Endothelial cell of umbilical vein (primary cell): Measurements from ENCODE around the gene SRCIN1. TPM values are rescaled to one million over a fixed set of nuclear protein-coding genes. Genes with fewer than 3 reads are reported as not detected.

Experiments
- BruUV-seq: library from RNA; stranded (reverse); fragments of 400-500 nt; replicated peaks from 2 replicates; lab custom pipeline; 2021; lab: Mats Ljungman, UMichigan
- CTCF ChIA-PET: fragments of 300-600, 350-600 bp; sonication (Branson Sonifier 250); formaldehyde crosslinking; loops from one replicate; lab custom pipeline; 2021; ENCODE audit warnings: antibody characterized with exemption, inconsistent platforms; lab: Charles Lee
- POLR2A ChIA-PET: fragments of 300-600, 350-600 bp; sonication (Branson Sonifier 250); formaldehyde crosslinking; loops from one replicate; lab custom pipeline; 2021; ENCODE audit warnings: antibody characterized with exemption, inconsistent platforms; lab: Charles Lee
- DNase-seq: peaks from one replicate; pipeline ENCODE4 v3.0.0-alpha.2; 2011; ENCODE audit warnings: low read depth, low spot score
- FAIRE-seq: peaks from 2 replicates; lab custom pipeline; 2011; peaks lifted over from hg19 to GRCh38; lab: Jason Lieb, UNC
- H2AFZ ChIP-seq: 2 replicates; pipeline ENCODE4 v1.6.0; 2012; ENCODE audit warnings: low read depth, low read length, control low read depth, inconsistent platforms
- H3K27ac ChIP-seq: 2 replicates; pipeline ENCODE4 v1.5.1; 2011; ENCODE audit warnings: low read depth, mild to moderate bottlenecking, control low read depth, low read length, moderate library complexity; ENCODE audit not compliant: insufficient read depth
- H3K27me3 ChIP-seq, 2 experiments: 2 replicates each; pipeline versions ENCODE4 v1.6.0 to v1.6.1; 2011; ENCODE audit warnings: low read length in 2 of 2, mixed read lengths in 1 of 2; ENCODE audit not compliant: control insufficient read depth in 2 of 2, insufficient read depth in 2 of 2
- H3K36me3 ChIP-seq, 2 experiments: 2 replicates in 1 of 2; 3 replicates in 1 of 2; pipeline ENCODE4 v1.5.1; 2011; ENCODE audit warnings: low read length in 2 of 2, mild to moderate bottlenecking in 1 of 2, moderate library complexity in 1 of 2; ENCODE audit not compliant: control insufficient read depth in 2 of 2, insufficient read depth in 2 of 2; ENCODE audit errors: extremely low read depth in 1 of 2
- H3K4me1 ChIP-seq: 3 replicates; pipeline ENCODE4 v1.5.1; 2011; ENCODE audit warnings: mild to moderate bottlenecking, low read length; ENCODE audit not compliant: control insufficient read depth, insufficient read depth; ENCODE audit errors: extremely low read depth
- H3K4me2 ChIP-seq: 2 replicates; pipeline ENCODE4 v1.6.1; 2011; ENCODE audit warnings: low read length, control low read depth, mixed read lengths; ENCODE audit not compliant: insufficient read depth
- H3K4me3 ChIP-seq, 3 experiments: fragments of 200-600 bp in 1 of 3; sonication (generic), shearing (Covaris generic) in 1 of 3; replicated peaks in 1 of 3; 2 replicates each; pipeline ENCODE4 v1.5.1; 2011 to 2016; ENCODE audit warnings: control low read depth in 3 of 3, low read length in 3 of 3, mild to moderate bottlenecking in 2 of 3, inconsistent platforms in 1 of 3, low read depth in 1 of 3, moderate library complexity in 1 of 3; ENCODE audit not compliant: insufficient read depth in 1 of 3
- H3K79me2 ChIP-seq: 2 replicates; pipeline ENCODE4 v1.6.0; 2012; ENCODE audit warnings: low read length, inconsistent platforms; ENCODE audit not compliant: control insufficient read depth, insufficient read depth
- H3K9ac ChIP-seq: replicated peaks from 2 replicates; pipeline ENCODE3; 2011; ENCODE audit warnings: low read length, control low read depth; ENCODE audit not compliant: insufficient read depth; ENCODE audit errors: extremely low read depth
- H3K9me1 ChIP-seq: replicated peaks from 3 replicates; pipeline ENCODE4 v1.6.0; 2011; ENCODE audit warnings: mild to moderate bottlenecking, low read length; ENCODE audit not compliant: control insufficient read depth, insufficient read depth; ENCODE audit errors: extremely low read depth
- H3K9me3 ChIP-seq: replicated peaks from 2 replicates; pipeline ENCODE4 v1.5.1; 2012; ENCODE audit warnings: low read length, inconsistent platforms; ENCODE audit not compliant: control insufficient read depth, insufficient read depth
- H4K20me1 ChIP-seq: replicated peaks from 2 replicates; pipeline ENCODE3; 2011; ENCODE audit warnings: mild to moderate bottlenecking, low read length; ENCODE audit not compliant: control insufficient read depth, insufficient read depth; ENCODE audit errors: extremely low read depth
- CTCF ChIP-seq, 2 donors: IDR thresholded peaks; 1 replicate in 1 of 2; 2 replicates in 1 of 2; pipeline ENCODE4 v1.5.1; 2011; ENCODE audit warnings: low read length in 2 of 2, mild to moderate bottlenecking in 2 of 2, moderate library complexity in 2 of 2, control low read depth in 1 of 2, inconsistent platforms in 1 of 2, low read depth in 1 of 2; ENCODE audit not compliant: insufficient read depth in 1 of 2; ENCODE audit errors: extremely low read depth in 1 of 2
- EZH2 ChIP-seq: IDR thresholded peaks from 2 replicates; pipeline ENCODE4 v1.6.1; 2012; ENCODE audit warnings: borderline replicate concordance, low read depth, mild to moderate bottlenecking, moderate library complexity, low read length, inconsistent platforms; ENCODE audit not compliant: severe bottlenecking
- FOS ChIP-seq: IDR thresholded peaks from 2 replicates; pipeline ENCODE4 v1.6.1; 2011; ENCODE audit warnings: mild to moderate bottlenecking, low read length, moderate library complexity, borderline replicate concordance; ENCODE audit not compliant: insufficient read depth
- GATA2 ChIP-seq: IDR thresholded peaks from 2 replicates; pipeline ENCODE4 v1.7.0; 2011; ENCODE audit warnings: low read depth, mild to moderate bottlenecking, moderate library complexity, mixed read lengths, low read length; ENCODE audit not compliant: insufficient read length, insufficient read depth
- JUN ChIP-seq: IDR thresholded peaks from 2 replicates; pipeline ENCODE4 v1.6.1; 2011; ENCODE audit warnings: borderline replicate concordance, low read depth; ENCODE audit not compliant: insufficient read length, insufficient read depth
- MAX ChIP-seq: IDR thresholded peaks from 2 replicates; pipeline ENCODE4 v1.6.1; 2011; ENCODE audit not compliant: insufficient read depth, insufficient read length
- MYC ChIP-seq: IDR thresholded peaks from one replicate; pipeline ENCODE4 v1.6.1; 2011; ENCODE audit warnings: mild to moderate bottlenecking, low read depth, low read length
- POLR2A ChIP-seq: IDR thresholded peaks from 2 replicates; pipeline ENCODE4 v1.6.1; 2012; ENCODE audit warnings: low read depth, mild to moderate bottlenecking, control low read depth, low read length
- POLR2AphosphoS5 ChIP-seq: IDR thresholded peaks from 2 replicates; pipeline ENCODE4 v1.6.1; 2012; ENCODE audit warnings: low read depth, mild to moderate bottlenecking, control low read depth, low read length, moderate library complexity; ENCODE audit not compliant: insufficient read depth
- dilution Hi-C: fragments of 300-500 bp; cut with MboI; formaldehyde crosslinking; loops from one replicate; pipeline ENCODE4 v1.15.0; 2019; ENCODE audit warnings: low sequenced_read_pairs; ENCODE audit not compliant: extremely low pct_ligation_motif_present
- intact Hi-C: fragments of 100-400 bp; cut with micrococcal nuclease; formaldehyde crosslinking; loops from one replicate; pipeline ENCODE4 v1.10.0; 2022
- polyA plus RNA-seq, 4 experiments: library from polyadenylated mRNA; depleted of rRNA in 3 of 4; stranded (reverse) in 3 of 4; unstranded in 1 of 4; fragments of >200 nt; gene quantifications; 2 replicates each; pipeline versions ENCODE4 v1.2.1 to v1.2.3, GENCODE V29; 2011 to 2012; ENCODE audit warnings: missing spikeins in 1 of 4
- total RNA-seq: library from RNA; stranded (reverse); gene quantifications from 2 replicates; pipeline ENCODE4 v1.2.3, GENCODE V29; 2021

SRCIN1 gene
- total and polyA plus RNA-seq, 2 donors (not counting 3 experiments of a cell fraction or from before 2014, with no cell fraction given): 0.15 to 0.35 TPM

- Histone ChIP-seq H3K4me3 (peak overlapping the region in 2 of 3 experiments; percentile 12 to 13), H3K4me2 (peak overlapping the region; percentile 58), H2AFZ (no peak overlapping the region), H3K27me3 (no peaks in the 10 kb centered on the region), H3K9me1 (no peaks in the 10 kb centered on the region), H3K9me3 (no peaks in the 10 kb centered on the region), H4K20me1 (no peaks in the 10 kb centered on the region), H3K27ac (peak overlapping the region; percentile 10), H3K4me1 (peaks cover 13% of the 10 kb centered on the region), H3K36me3 (peaks cover 3 to 7% of the 10 kb centered on the region in 2 experiments), H3K79me2 (no peaks in the 10 kb centered on the region), H3K9ac (peak overlapping the region; percentile 13)
- dilution Hi-C loops (no loop called here), intact Hi-C loops (loop anchor here (1.0 to 5.0 kb wide), 2 partner anchors 77 to 157 kb away; no protein-coding TSS in a partner anchor)
- peak; percentile 30 for DNase-seq
- ChIA-PET CTCF (interaction anchor here (0.6 to 5.9 kb wide), 38 partner anchors 9 to 167 kb away, joined by 3 to 61 read pairs (median 4); no protein-coding TSS in a partner anchor), POLR2A (interaction anchor here (0.9 kb wide), 1 partner anchor 86 kb away, joined by 3 read pairs; no protein-coding TSS in a partner anchor)
- BruUV-seq: no TSS peak
- no peak for FAIRE-seq
- no peak for TF ChIP-seq FOS
- TF ChIP-seq MAX: no peak
- no peak for TF ChIP-seq MYC
- TF ChIP-seq EZH2: no peak
- no peak for TF ChIP-seq JUN
- no peak for TF ChIP-seq CTCF (IDR thresholded peaks at IDR 0.05; ENCODE audit: extremely low read depth in 1 of 2, insufficient read depth in 1 of 2, low read depth in 1 of 2, low read length in 2 of 2)
- peak; percentile 46 for TF ChIP-seq POLR2A
- no peak for TF ChIP-seq GATA2
- peak; percentile 52 for TF ChIP-seq POLR2AphosphoS5
Measured at GRCh38 chr17:38509772-38510420, 95.9 kb downstream of the SRCIN1 start.
